Measurements from ENCODE around the gene HEPACAM. TPM values are rescaled to one million over a fixed set of nuclear protein-coding genes. Genes with fewer than 3 reads are reported as not detected.

The HEPACAM gene
- total and polyA plus RNA-seq, 7 donors, result 0.27 to 5.5 (median 0.52) TPM; not detected in 2

GRCh38 chr11:124869331-124869730, 66.5 kb downstream of the HEPACAM start:
- no peak overlapping the region for H3K4me3 ChIP-seq
- H3K27ac ChIP-seq, result no peak overlapping the region
- peak; percentile 27 for DNase-seq
- 4 to 9% methylated on average over 16 of the region's 16 CpGs for WGBS, 2 donors
- peaks cover 0 to 33% (median 27%) of the 10 kb centered on the region in 4 donors for H3K4me1 ChIP-seq
- intact Hi-C loops (cut with DNase I), result no loop called here
- H3K36me3 ChIP-seq, result no peaks in the 10 kb centered on the region
- H3K27me3 ChIP-seq, result peaks cover 40 to 98% (median 89%) of the 10 kb centered on the region in 3 donors
- TF ChIP-seq EP300 (IDR thresholded peaks at IDR 0.05) (no peak), POLR2AphosphoS5 (IDR thresholded peaks at IDR 0.05) (no peak), POLR2A (IDR thresholded peaks at IDR 0.05) (no peak), CTCF (IDR thresholded peaks at IDR 0.05) (no peak)
- H3K9me3 ChIP-seq, result no peaks in the 10 kb centered on the region

Other genes starting within 250 kb of the HEPACAM start
- gene NRGN, start 196.1 kb downstream of the HEPACAM start, total RNA-seq, result 1 to 10 TPM in 2 of 4 donors, under 1 TPM in 1, not detected in 1; 0.95 to 1.3 (median 1.1) TPM
- 1 to 10 TPM in 2 of 3 donors, not detected in 1; 1.8 to 7.4 TPM for gene NRGN, start 196.1 kb downstream of the HEPACAM start, polyA plus RNA-seq
- 1 to 10 TPM in 1 of 4 donors, under 1 TPM in 2, not detected in 1; 0.36 to 3.0 (median 0.49) TPM for gene VSIG2, start 183.8 kb downstream of the HEPACAM start, total RNA-seq
- gene VSIG2, start 183.8 kb downstream of the HEPACAM start, polyA plus RNA-seq, result 10 to 100 TPM; 54.6 to 79.3 (median 66.9) TPM
- gene ESAM, start 173.8 kb downstream of the HEPACAM start, total RNA-seq, result 1 to 10 TPM; 4.6 to 9.7 (median 7.6) TPM
- 10 to 100 TPM in 1 of 3 donors, 1 to 10 TPM in 2; 2.3 to 14.9 (median 3.6) TPM for gene ESAM, start 173.8 kb downstream of the HEPACAM start, polyA plus RNA-seq
- gene MSANTD2, start 135.6 kb downstream of the HEPACAM start, total RNA-seq, result 10 to 100 TPM in 3 of 4 donors, 1 to 10 TPM in 1; 8.6 to 23.8 (median 16.0) TPM
- 1 to 10 TPM; 1.6 to 5.2 (median 1.8) TPM for gene MSANTD2, start 135.6 kb downstream of the HEPACAM start, polyA plus RNA-seq
- 10 to 100 TPM in 2 of 4 donors, 1 to 10 TPM in 2; 9.1 to 37.7 (median 10.1) TPM for gene ROBO3, start 70.6 kb downstream of the HEPACAM start, total RNA-seq
- 1 to 10 TPM; 1.6 to 7.8 (median 2.4) TPM for gene ROBO3, start 70.6 kb downstream of the HEPACAM start, polyA plus RNA-seq
- gene ROBO4, start 38.2 kb downstream of the HEPACAM start, total RNA-seq, result 10 to 100 TPM in 2 of 4 donors, 1 to 10 TPM in 2; 8.1 to 13.8 (median 11.0) TPM
- gene ROBO4, start 38.2 kb downstream of the HEPACAM start, polyA plus RNA-seq, result 1 to 10 TPM in 2 of 3 donors, under 1 TPM in 1; 0.46 to 6.2 (median 1.2) TPM
- gene HEPN1, start 16.8 kb downstream of the HEPACAM start, total RNA-seq, result not detected
- under 1 TPM in 1 of 3 donors, not detected in 2; 0.04 TPM for gene HEPN1, start 16.8 kb downstream of the HEPACAM start, polyA plus RNA-seq
- gene CCDC15, start 18.2 kb upstream of the HEPACAM start, total RNA-seq, result under 1 TPM; 0.41 to 0.99 (median 0.77) TPM
- gene CCDC15, start 18.2 kb upstream of the HEPACAM start, polyA plus RNA-seq, result under 1 TPM; 0.46 to 0.66 (median 0.60) TPM
- gene SLC37A2, start 127.3 kb upstream of the HEPACAM start, total RNA-seq, result 10 to 100 TPM in 1 of 4 donors, 1 to 10 TPM in 3; 3.4 to 10.3 (median 6.6) TPM
- gene SLC37A2, start 127.3 kb upstream of the HEPACAM start, polyA plus RNA-seq, result 10 to 100 TPM in 1 of 3 donors, 1 to 10 TPM in 2; 1.2 to 14.1 (median 3.5) TPM
- 10 to 100 TPM; 14.0 to 34.6 (median 26.0) TPM for gene TMEM218, start 175.6 kb upstream of the HEPACAM start, total RNA-seq
- gene TMEM218, start 175.6 kb upstream of the HEPACAM start, polyA plus RNA-seq, result 10 to 100 TPM; 12.0 to 23.3 (median 15.6) TPM
- 1 to 10 TPM; 1.4 to 4.7 (median 1.7) TPM for gene PKNOX2, start 228.7 kb upstream of the HEPACAM start, total RNA-seq
- gene PKNOX2, start 228.7 kb upstream of the HEPACAM start, polyA plus RNA-seq, result 1 to 10 TPM in 1 of 3 donors, under 1 TPM in 2; 0.23 to 1.2 (median 0.60) TPM